Effector CD8-positive, alpha-beta T cell (primary cell): Measurements from ENCODE around the gene ACYP1.
A peak's percentile ranks its signal among the peaks of the same experiment; 100 is the strongest.
"Not testable (repeated sequence)": the region's sequence is repeated elsewhere in the genome, so short reads cannot be mapped to it uniquely, and the experiment has no call there.

Source experiments
- DNase-seq: peaks from one replicate; lab custom pipeline; 2025; lab: John Stamatoyannopoulos, UW

The ACYP1 gene

GRCh38 chr14:75068294-75069120 is 4.7 kb upstream of the ACYP1 start:
- DNase-seq: no peak

GRCh38 chr14:75067765-75068164 is 3.9 kb upstream of the ACYP1 start:
- not testable (repeated sequence) for DNase-seq

GRCh38 chr14:75067212-75067611 is 3.4 kb upstream of the ACYP1 start:
- DNase-seq: no peak

- no peak for DNase-seq
Observed at GRCh38 chr14:75066691-75067090, 2.9 kb upstream of the ACYP1 start.

GRCh38 chr14:75064205-75064567 is 362 bp upstream of the ACYP1 start:
- no peak for DNase-seq

- no peak for DNase-seq
Observed at GRCh38 chr14:75063013-75063412, 811 bp downstream of the ACYP1 start.

- DNase-seq: no peak
Observed at GRCh38 chr14:75060420-75060819, 3.4 kb downstream of the ACYP1 start.

GRCh38 chr14:75059642-75060041 is 4.2 kb downstream of the ACYP1 start:
- DNase-seq: no peak

- DNase-seq: no peak
Observed at GRCh38 chr14:75054421-75054820, 9.4 kb downstream of the ACYP1 start.

GRCh38 chr14:75053396-75054291 is 10.2 kb downstream of the ACYP1 start:
- no peak for DNase-seq

GRCh38 chr14:75051556-75051899 is 12.3 kb downstream of the ACYP1 start:
- DNase-seq: no peak

- DNase-seq: peak; percentile 74
Observed at GRCh38 chr14:75050852-75051555, 12.8 kb downstream of the ACYP1 start, which contains the start of gene MLH3. Gene MLH3, minus strand, starts transcription at chr14:75051467. Its CDS starts 1,812 bp downstream, at chr14:75049655.

- no peak for DNase-seq
Observed at GRCh38 chr14:75049731-75050201, 14.1 kb downstream of the ACYP1 start.

- no peak for DNase-seq
Observed at GRCh38 chr14:75049136-75049535, 14.7 kb downstream of the ACYP1 start.

GRCh38 chr14:75048101-75048500 is 15.7 kb downstream of the ACYP1 start:
- DNase-seq: no peak

GRCh38 chr14:75047506-75047905 is 16.3 kb downstream of the ACYP1 start:
- DNase-seq: no peak

GRCh38 chr14:75046899-75047298 is 16.9 kb downstream of the ACYP1 start:
- no peak for DNase-seq

- no peak for DNase-seq
Observed at GRCh38 chr14:75046275-75046674, 17.5 kb downstream of the ACYP1 start.

GRCh38 chr14:75044752-75045151 is 19.1 kb downstream of the ACYP1 start:
- no peak for DNase-seq

GRCh38 chr14:75044322-75044721 is 19.5 kb downstream of the ACYP1 start:
- no peak for DNase-seq

GRCh38 chr14:75042035-75042434 is 21.8 kb downstream of the ACYP1 start:
- DNase-seq: no peak

- DNase-seq: no peak
Observed at GRCh38 chr14:75041613-75042012, 22.2 kb downstream of the ACYP1 start.
